Lower lobe of right lung (tissue), 2 donors: ENCODE data around the gene ANO2. TPM values are rescaled to one million over a fixed set of nuclear protein-coding genes. Genes with fewer than 3 reads are reported as not detected.

Experiments
- ATAC-seq, 2 donors: fragments of 200-7000 bp; cut with Tn5 transposase; one replicate each; pipeline ENCODE4 v1.9.1; 2020 to 2022; ENCODE audit warnings: mild to moderate bottlenecking in 2 of 2, moderate library complexity in 2 of 2
- DNase-seq: peaks from one replicate; pipeline ENCODE4 v3.0.0-alpha.2; 2020
- H3K27ac ChIP-seq: fragments of 200-600 bp; one replicate; pipeline ENCODE4 v1.8.0; 2022
- H3K27me3 ChIP-seq: fragments of 200-600 bp; one replicate; pipeline ENCODE4 v1.8.0; 2022; ENCODE audit warnings: low read depth
- H3K36me3 ChIP-seq: fragments of 200-600 bp; one replicate; pipeline ENCODE4 v1.8.0; 2022; ENCODE audit warnings: mild to moderate bottlenecking
- H3K4me1 ChIP-seq: fragments of 200-600 bp; one replicate; pipeline ENCODE4 v1.8.0; 2022
- H3K4me3 ChIP-seq: fragments of 200-600 bp; one replicate; pipeline ENCODE4 v1.8.0; 2022; ENCODE audit warnings: mild to moderate bottlenecking
- H3K9me3 ChIP-seq: fragments of 200-600 bp; one replicate; pipeline ENCODE4 v1.8.0; 2022
- CTCF ChIP-seq: fragments of 200-600 bp; IDR thresholded peaks from one replicate; pipeline ENCODE4 v1.8.0; 2022; ENCODE audit warnings: antibody characterized with exemption, mild to moderate bottlenecking
- intact Hi-C: fragments of 100-400 bp; cut with DNase I; formaldehyde crosslinking; loops from one replicate; pipeline ENCODE4 v1.11.0; 2022
- total RNA-seq: library from RNA; stranded (reverse); fragmentation: NEBNext Ultra II Directional; extraction: Animal tissue kit (Norgen Biotek cat#: 25700); gene quantifications from one replicate; pipeline ENCODE4 v1.2.1, GENCODE V29; 2021
- donor health status: DM: no; HTN: yes; CAD: no; lungs with severe emphysema.

ANO2 gene
- total RNA-seq, 1 donor from 2014 or later = 22.2 TPM

GRCh38 chr12:5648692-5649359, 296.2 kb downstream of the ANO2 start:
- ATAC-seq = peak; percentile 70 to 77
- TF ChIP-seq CTCF = peak; percentile 40
- Histone ChIP-seq H3K27me3 (peaks cover 5% of the 10 kb centered on the region), H3K4me3 (no peak overlapping the region), H3K9me3 (no peaks in the 10 kb centered on the region), H3K36me3 (no peaks in the 10 kb centered on the region), H3K4me1 (peaks cover 7% of the 10 kb centered on the region), H3K27ac (no peak overlapping the region)
- DNase-seq = no peak
- intact Hi-C loops = no loop called here

GRCh38 chr12:5643266-5643665, 301.8 kb downstream of the ANO2 start:
- Histone ChIP-seq H3K9me3 (no peaks in the 10 kb centered on the region), H3K4me1 (no peaks in the 10 kb centered on the region), H3K27ac (no peak overlapping the region), H3K4me3 (no peak overlapping the region), H3K27me3 (no peaks in the 10 kb centered on the region), H3K36me3 (no peaks in the 10 kb centered on the region)
- DNase-seq (no peak), ATAC-seq (no peak)
- intact Hi-C loops = no loop called here
- TF ChIP-seq CTCF = no peak

GRCh38 chr12:5637698-5638097, 307.4 kb downstream of the ANO2 start:
- H3K4me1 ChIP-seq = no peaks in the 10 kb centered on the region
- no peak for TF ChIP-seq CTCF
- DNase-seq (no peak), ATAC-seq (no peak)
- no peaks in the 10 kb centered on the region for H3K27me3 ChIP-seq
- H3K27ac ChIP-seq = no peak overlapping the region
- no peaks in the 10 kb centered on the region for H3K36me3 ChIP-seq
- no peak overlapping the region for H3K4me3 ChIP-seq
- H3K9me3 ChIP-seq = no peaks in the 10 kb centered on the region
- intact Hi-C loops = no loop called here

- DNase-seq (no peak), ATAC-seq (no peak)
- intact Hi-C loops = no loop called here
- H3K9me3 ChIP-seq = no peaks in the 10 kb centered on the region
- H3K27ac ChIP-seq = no peak overlapping the region
- no peak for TF ChIP-seq CTCF
- no peak overlapping the region for H3K4me3 ChIP-seq
- no peaks in the 10 kb centered on the region for H3K36me3 ChIP-seq
- H3K4me1 ChIP-seq = no peaks in the 10 kb centered on the region
- no peaks in the 10 kb centered on the region for H3K27me3 ChIP-seq
Measured at GRCh38 chr12:5636907-5637306, 308.2 kb downstream of the ANO2 start.

- intact Hi-C loops = no loop called here
- Histone ChIP-seq H3K36me3 (no peaks in the 10 kb centered on the region), H3K27ac (no peak overlapping the region), H3K4me3 (no peak overlapping the region), H3K9me3 (no peaks in the 10 kb centered on the region), H3K4me1 (no peaks in the 10 kb centered on the region), H3K27me3 (no peaks in the 10 kb centered on the region)
- no peak for DNase-seq
- no peak for ATAC-seq
- no peak for TF ChIP-seq CTCF
Measured at GRCh38 chr12:5633106-5633505, 312.0 kb downstream of the ANO2 start.
